Natural killer cell treated with Interleukin-12 subunit alpha and Interleukin-12 subunit beta and Interleukin-15 and Interleukin-18, amount 100 ng/mL, for 72 hours (primary cell): ENCODE results near the gene ITIH2. TPM values are rescaled to one million over a fixed set of nuclear protein-coding genes. Genes with fewer than 3 reads are reported as not detected.
"Not testable (repeated sequence)": the region's sequence is repeated elsewhere in the genome, so short reads cannot be mapped to it uniquely, and the experiment has no call there.

Experiments used
- ATAC-seq, 2 donors: fragments of 150-1000 bp; cut with Tn5 transposase in 1 of 2; sonication (Bioruptor Pico), chemical (Tn5 transposase) in 1 of 2; 2 replicates each; pipeline ENCODE4 v1.10.0; 2021
- DNase-seq: peaks from one replicate; pipeline ENCODE4 v3.0.0; 2022; ENCODE audit warnings: low spot score
- H3K27ac Mint-ChIP-seq, 2 donors: 1 replicate in 1 of 2; 2 replicates in 1 of 2; pipeline ENCODE4 v1.8.0; 2022; ENCODE audit warnings: mixed read lengths in 2 of 2, mild to moderate bottlenecking in 1 of 2, moderate library complexity in 1 of 2
- H3K27me3 Mint-ChIP-seq, 2 donors: 1 replicate in 1 of 2; 2 replicates in 1 of 2; pipeline ENCODE4 v1.8.0; 2022; ENCODE audit warnings: mixed read lengths in 2 of 2
- H3K36me3 Mint-ChIP-seq: one replicate; pipeline ENCODE4 v1.8.0; 2022; ENCODE audit warnings: mixed read lengths
- H3K4me1 Mint-ChIP-seq, 2 donors: 1 replicate in 1 of 2; 2 replicates in 1 of 2; pipeline ENCODE4 v1.8.0; 2022; ENCODE audit warnings: low read depth in 2 of 2, mixed read lengths in 2 of 2, mild to moderate bottlenecking in 1 of 2
- H3K4me3 Mint-ChIP-seq: one replicate; pipeline ENCODE4 v1.8.0; 2022; ENCODE audit warnings: mixed read lengths
- H3K9me3 Mint-ChIP-seq: 2 replicates; pipeline ENCODE4 v1.8.0; 2022; ENCODE audit warnings: mixed read lengths
- total RNA-seq, 2 donors: library from RNA; stranded (reverse); gene quantifications; one replicate each; pipeline ENCODE4 v1.2.3, GENCODE V29; 2022

The ITIH2 gene
- total RNA-seq, 2 donors from 2014 or later = not detected

DNA sequence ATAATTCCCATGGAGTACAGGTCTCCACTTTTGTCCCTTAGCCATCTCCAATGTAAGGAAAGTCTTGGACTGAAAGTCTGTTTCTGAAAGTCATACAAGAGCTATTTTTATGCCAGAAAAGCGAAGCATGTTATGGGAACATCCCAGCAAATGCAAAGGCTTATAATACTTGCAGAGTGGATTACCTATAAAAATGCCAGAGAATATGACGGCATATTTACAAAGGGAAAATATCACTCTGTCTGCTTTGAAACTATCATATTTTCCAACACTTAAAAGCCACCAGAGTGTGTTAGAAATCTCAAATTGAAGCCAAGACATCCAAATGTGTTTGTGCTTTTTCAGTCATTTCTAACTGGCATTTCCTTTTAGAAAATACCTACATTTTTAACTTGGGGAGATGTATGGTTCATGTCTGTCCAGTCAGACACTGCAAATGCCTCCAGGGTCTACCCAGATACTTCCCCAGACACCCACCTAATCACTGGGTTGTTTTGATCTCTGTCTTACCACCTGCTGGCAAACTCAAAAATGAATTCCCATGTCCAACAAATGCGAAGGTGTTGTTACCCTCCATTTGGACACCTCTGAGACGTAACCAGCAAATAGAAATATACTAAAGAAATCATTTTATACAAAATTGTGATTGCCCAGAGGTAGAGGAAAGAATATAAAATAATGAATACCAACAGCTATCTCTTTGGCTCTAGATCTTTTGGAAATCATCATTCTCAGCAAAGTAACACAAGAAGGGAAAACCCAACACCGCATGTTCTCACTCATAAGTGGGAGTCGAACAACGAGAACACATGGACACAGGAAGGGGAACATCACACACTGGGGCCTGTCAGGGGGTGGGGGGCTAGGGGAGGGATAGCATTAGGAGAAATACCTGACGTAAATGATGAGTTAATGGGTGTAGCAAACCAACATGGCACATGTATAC is 1.2 kb downstream of the ITIH2 start:
- no peak overlapping the region for H3K27ac Mint-ChIP-seq
- no peaks in the 10 kb centered on the region for H3K4me1 Mint-ChIP-seq
- H3K4me3 Mint-ChIP-seq = no peak overlapping the region
- peaks cover 30% of the 10 kb centered on the region in 2 donors for H3K27me3 Mint-ChIP-seq
- no peak for DNase-seq
- ATAC-seq = no peak
- H3K9me3 Mint-ChIP-seq = no peaks in the 10 kb centered on the region
- H3K36me3 Mint-ChIP-seq = no peaks in the 10 kb centered on the region

DNA sequence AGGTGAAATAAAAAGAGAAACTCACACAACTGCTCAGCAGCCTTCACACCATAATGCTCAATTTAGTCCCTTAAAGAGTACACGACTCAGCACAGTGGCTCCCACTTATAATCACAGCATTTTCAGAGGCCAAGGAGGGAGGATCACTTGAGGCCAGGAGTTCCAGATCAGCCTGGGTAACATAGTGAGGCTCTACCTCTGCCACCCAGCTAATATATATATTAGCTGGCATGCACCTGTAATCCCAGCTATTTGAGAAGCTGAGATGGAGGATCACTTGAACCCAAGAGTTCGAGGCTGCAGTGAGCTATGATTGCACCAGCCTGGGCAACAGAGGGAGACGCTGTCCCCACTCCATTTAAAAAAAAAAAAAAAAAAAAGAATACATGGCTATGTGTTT is 2.2 kb downstream of the ITIH2 start:
- no peak for ATAC-seq
- no peak overlapping the region for H3K27ac Mint-ChIP-seq
- no peaks in the 10 kb centered on the region for H3K9me3 Mint-ChIP-seq
- peaks cover 27 to 28% of the 10 kb centered on the region in 2 donors for H3K27me3 Mint-ChIP-seq
- no peak for DNase-seq
- H3K4me1 Mint-ChIP-seq = no peaks in the 10 kb centered on the region
- H3K36me3 Mint-ChIP-seq = no peaks in the 10 kb centered on the region
- no peak overlapping the region for H3K4me3 Mint-ChIP-seq

DNA sequence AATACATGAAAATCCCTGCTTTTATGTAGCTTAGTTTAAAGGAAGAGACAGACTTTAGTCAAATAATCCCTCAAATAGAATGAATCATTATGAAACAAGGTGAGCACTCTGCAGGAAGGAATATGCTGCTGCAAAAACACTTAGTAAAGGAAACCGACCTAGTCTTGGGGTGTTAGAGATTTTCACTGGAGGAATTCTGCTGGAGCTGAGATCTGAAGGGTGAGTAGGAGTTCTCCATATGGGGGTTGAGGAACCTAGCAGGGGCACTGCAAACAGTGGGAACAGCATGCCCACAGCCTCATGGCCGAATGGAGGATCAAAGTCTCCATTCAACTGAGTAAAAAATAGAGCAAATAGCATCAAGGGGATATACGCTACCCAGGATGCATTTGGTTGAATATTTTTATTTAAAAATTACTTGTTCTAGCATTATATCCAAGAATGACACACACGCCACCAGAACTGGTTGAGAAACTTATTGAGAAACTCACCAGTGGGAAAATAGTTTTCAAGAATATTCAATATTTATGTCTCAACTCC is 3.5 kb downstream of the ITIH2 start:
- Mint-ChIP-seq H3K27me3 (peaks cover 28 to 34% of the 10 kb centered on the region in 2 donors), H3K27ac (no peak overlapping the region), H3K36me3 (no peaks in the 10 kb centered on the region), H3K9me3 (no peaks in the 10 kb centered on the region), H3K4me1 (no peaks in the 10 kb centered on the region), H3K4me3 (no peak overlapping the region)
- DNase-seq (no peak), ATAC-seq (no peak)

- DNase-seq (no peak), ATAC-seq (no peak)
- no peak overlapping the region for H3K4me3 Mint-ChIP-seq
- H3K27ac Mint-ChIP-seq = no peak overlapping the region
- no peaks in the 10 kb centered on the region for H3K4me1 Mint-ChIP-seq
- no peaks in the 10 kb centered on the region for H3K36me3 Mint-ChIP-seq
- H3K27me3 Mint-ChIP-seq = peaks cover 28 to 38% of the 10 kb centered on the region in 2 donors
- no peaks in the 10 kb centered on the region for H3K9me3 Mint-ChIP-seq
These were observed 4.0 kb downstream of the ITIH2 start for GRCh38 chr10:7707102-7707501.

- H3K4me1 Mint-ChIP-seq = no peaks in the 10 kb centered on the region
- no peak overlapping the region for H3K27ac Mint-ChIP-seq
- H3K27me3 Mint-ChIP-seq = peaks cover 22 to 33% of the 10 kb centered on the region in 2 donors
- H3K9me3 Mint-ChIP-seq = no peaks in the 10 kb centered on the region
- H3K4me3 Mint-ChIP-seq = no peak overlapping the region
- DNase-seq (no peak), ATAC-seq (no peak)
- H3K36me3 Mint-ChIP-seq = no peaks in the 10 kb centered on the region
These were observed 4.9 kb downstream of the ITIH2 start for GRCh38 chr10:7707858-7708622.

GRCh38 chr10:7708832-7709231 is 5.7 kb downstream of the ITIH2 start:
- Mint-ChIP-seq H3K27ac (no peak overlapping the region), H3K4me3 (no peak overlapping the region), H3K4me1 (no peaks in the 10 kb centered on the region), H3K27me3 (peaks cover 16 to 25% of the 10 kb centered on the region in 2 donors), H3K9me3 (no peaks in the 10 kb centered on the region), H3K36me3 (no peaks in the 10 kb centered on the region)
- ATAC-seq = no peak
- no peak for DNase-seq

DNA sequence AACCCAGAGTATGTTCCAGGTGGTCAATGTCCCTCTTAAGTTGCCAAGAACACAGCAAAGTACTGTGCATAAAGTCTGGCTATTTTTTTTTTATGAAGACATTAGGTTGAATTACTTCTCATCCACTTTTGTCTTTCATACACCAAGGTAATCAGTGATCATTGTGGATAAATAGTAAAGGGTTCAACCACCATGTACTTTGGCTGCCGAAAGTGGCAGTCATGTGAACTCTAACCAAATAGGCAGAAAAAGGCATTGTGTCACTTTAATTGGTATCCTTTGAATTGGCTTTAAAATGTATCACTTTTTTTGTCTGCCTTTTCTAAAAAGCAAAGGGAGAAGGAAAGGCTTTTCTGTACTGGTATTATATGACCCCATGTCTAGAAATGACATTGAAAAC is 7.3 kb downstream of the ITIH2 start:
- DNase-seq = no peak
- no peaks in the 10 kb centered on the region for H3K36me3 Mint-ChIP-seq
- no peaks in the 10 kb centered on the region for H3K9me3 Mint-ChIP-seq
- no peaks in the 10 kb centered on the region for H3K4me1 Mint-ChIP-seq
- no peak overlapping the region for H3K27ac Mint-ChIP-seq
- ATAC-seq = no peak
- no peak overlapping the region for H3K4me3 Mint-ChIP-seq
- H3K27me3 Mint-ChIP-seq = peaks cover 19 to 29% of the 10 kb centered on the region in 2 donors

- H3K9me3 Mint-ChIP-seq, H3K4me3 Mint-ChIP-seq, H3K36me3 Mint-ChIP-seq, H3K4me1 Mint-ChIP-seq, DNase-seq, H3K27ac Mint-ChIP-seq, ATAC-seq: not testable (repeated sequence)
- peaks cover 17 to 31% of the 10 kb centered on the region in 2 donors for H3K27me3 Mint-ChIP-seq
These were observed 8.0 kb downstream of the ITIH2 start for GRCh38 chr10:7711075-7711474.

DNA sequence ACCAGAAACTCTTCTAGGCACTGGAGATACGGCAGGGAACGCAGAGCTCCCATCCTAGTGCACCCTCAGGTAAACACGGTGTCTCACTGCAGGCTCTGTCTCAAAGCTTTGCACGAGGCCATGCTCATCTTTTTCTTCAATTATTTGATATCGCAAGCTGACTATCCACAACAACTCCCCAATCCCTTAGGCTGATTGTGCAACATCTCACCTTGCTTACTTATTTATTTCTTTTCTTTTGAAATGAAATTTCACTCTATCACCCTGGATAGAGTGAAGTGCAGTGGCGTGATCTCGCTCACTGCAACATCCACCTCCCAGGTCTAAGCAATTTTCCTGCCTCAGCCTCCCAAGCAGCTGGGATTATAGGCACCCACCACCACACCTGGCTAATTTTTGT is 12.4 kb downstream of the ITIH2 start:
- H3K36me3 Mint-ChIP-seq = no peaks in the 10 kb centered on the region

DNA sequence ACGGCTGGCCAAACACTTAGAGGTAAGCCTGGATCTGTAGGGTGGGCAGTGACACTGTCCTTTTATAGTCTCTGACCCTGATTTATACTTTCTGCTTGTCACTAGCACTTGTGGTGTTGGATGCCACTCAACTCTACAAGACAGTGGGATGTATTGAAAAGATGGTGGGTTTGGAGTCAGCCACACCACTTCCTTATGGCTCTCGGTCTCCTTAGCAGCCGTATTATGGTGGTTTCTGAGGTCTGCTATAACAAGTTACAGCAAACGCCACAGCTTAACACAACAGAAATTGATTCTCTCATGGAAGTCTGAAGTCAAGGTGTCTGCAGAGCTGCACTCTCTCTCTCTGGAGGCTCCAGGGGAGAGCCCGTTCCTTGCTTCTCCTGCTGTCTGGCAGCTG is 14.7 kb downstream of the ITIH2 start:
- Mint-ChIP-seq H3K27me3 (peaks cover 13 to 21% of the 10 kb centered on the region in 2 donors), H3K36me3 (no peaks in the 10 kb centered on the region), H3K27ac (no peak overlapping the region), H3K9me3 (no peaks in the 10 kb centered on the region), H3K4me1 (peaks cover 11 to 17% of the 10 kb centered on the region in 2 donors), H3K4me3 (no peak overlapping the region)
- ATAC-seq (no peak), DNase-seq (no peak)

More for the DNA sequence above, 12.4 kb downstream of the ITIH2 start:
- DNase-seq (no peak), ATAC-seq (no peak)
- peaks cover 15 to 36% of the 10 kb centered on the region in 2 donors for H3K27me3 Mint-ChIP-seq
- no peak overlapping the region for H3K27ac Mint-ChIP-seq
- no peak overlapping the region for H3K4me3 Mint-ChIP-seq
- H3K4me1 Mint-ChIP-seq = peaks cover 11 to 17% of the 10 kb centered on the region in 2 donors
- H3K9me3 Mint-ChIP-seq = no peaks in the 10 kb centered on the region

DNA sequence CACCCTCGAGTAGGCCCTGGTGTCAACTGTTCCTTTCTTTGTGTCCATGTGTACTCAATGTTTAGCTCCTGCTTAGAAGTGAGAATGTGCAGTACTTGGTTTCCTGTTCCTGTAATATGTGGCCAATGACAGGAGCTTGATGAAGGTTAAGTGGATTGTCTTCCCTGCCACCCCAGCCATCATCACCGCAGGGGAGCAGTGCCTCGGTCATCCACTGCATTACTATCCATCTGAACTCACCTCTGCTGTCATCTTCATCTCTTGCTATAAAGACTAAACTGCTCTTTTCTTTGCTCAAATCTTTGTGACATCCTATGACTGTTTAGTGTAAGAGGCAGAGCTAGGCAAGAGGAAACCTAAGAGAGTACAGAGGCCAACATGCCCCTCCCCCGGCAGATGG is 15.6 kb downstream of the ITIH2 start:
- Mint-ChIP-seq H3K4me3 (no peak overlapping the region), H3K36me3 (no peaks in the 10 kb centered on the region), H3K27ac (no peak overlapping the region), H3K9me3 (no peaks in the 10 kb centered on the region), H3K27me3 (peaks cover 17 to 25% of the 10 kb centered on the region in 2 donors), H3K4me1 (peaks cover 11 to 17% of the 10 kb centered on the region in 2 donors)
- ATAC-seq = no peak
- no peak for DNase-seq

- no peaks in the 10 kb centered on the region for H3K9me3 Mint-ChIP-seq
- DNase-seq (no peak), ATAC-seq (no peak)
- peaks cover 18 to 25% of the 10 kb centered on the region in 2 donors for H3K27me3 Mint-ChIP-seq
- no peak overlapping the region for H3K4me3 Mint-ChIP-seq
- H3K27ac Mint-ChIP-seq = no peak overlapping the region
- H3K36me3 Mint-ChIP-seq = no peaks in the 10 kb centered on the region
- H3K4me1 Mint-ChIP-seq = peaks cover 11 to 17% of the 10 kb centered on the region in 2 donors
These were observed 17.4 kb downstream of the ITIH2 start for GRCh38 chr10:7720478-7720877.

GRCh38 chr10:7722927-7723529 is 19.9 kb downstream of the ITIH2 start:
- H3K27ac Mint-ChIP-seq = no peak overlapping the region
- ATAC-seq (peak; percentile 48 to 52), DNase-seq (no peak)
- H3K9me3 Mint-ChIP-seq = no peaks in the 10 kb centered on the region
- peaks cover 15 to 20% of the 10 kb centered on the region in 2 donors for H3K27me3 Mint-ChIP-seq
- no peaks in the 10 kb centered on the region for H3K36me3 Mint-ChIP-seq
- no peak overlapping the region for H3K4me3 Mint-ChIP-seq
- H3K4me1 Mint-ChIP-seq = peaks cover 10% of the 10 kb centered on the region in 2 donors
